Frontal cortex (tissue), 4 donors: ENCODE results near the gene CORIN. TPM values are rescaled to one million over a fixed set of nuclear protein-coding genes. Genes with fewer than 3 reads are reported as not detected.
"Not testable (repeated sequence)": the region's sequence is repeated elsewhere in the genome, so short reads cannot be mapped to it uniquely, and the experiment has no call there.

Experiments used
- DNase-seq, 2 donors: peaks; one replicate each; pipeline ENCODE4 v3.0.0; 2012; ENCODE audit warnings: low spot score in 2 of 2
- FAIRE-seq: peaks from 2 replicates; lab custom pipeline; 2012; peaks lifted over from hg19 to GRCh38; lab: Jason Lieb, UNC
- total RNA-seq: library from RNA; depleted of rRNA; stranded (reverse); fragments of >200 nt; gene quantifications from one replicate; pipeline ENCODE4 v1.2.3, GENCODE V29; 2014
- donor health status: control.
- donor health status: control.
- donor health status: control.

Gene CORIN
- total RNA-seq, 1 donor from 2014 or later, result 0.82 TPM

- FAIRE-seq (no peak), DNase-seq (peak in 1 of 2 donors; percentile 10)
Observed at GRCh38 chr4:47704693-47705325, 133.1 kb downstream of the CORIN start.

GRCh38 chr4:47703956-47704355 is 133.9 kb downstream of the CORIN start:
- FAIRE-seq, result no peak
- DNase-seq, result no peak

GRCh38 chr4:47703008-47703407 is 134.9 kb downstream of the CORIN start:
- DNase-seq, result no peak
- no peak for FAIRE-seq

- no peak for DNase-seq
- no peak for FAIRE-seq
Observed at GRCh38 chr4:47701286-47701685, 136.6 kb downstream of the CORIN start.

- FAIRE-seq (no peak), DNase-seq (no peak)
Observed at GRCh38 chr4:47698837-47699236, 139.0 kb downstream of the CORIN start.

- DNase-seq (no peak), FAIRE-seq (no peak)
Observed at GRCh38 chr4:47696823-47697222, 141.0 kb downstream of the CORIN start.

GRCh38 chr4:47695260-47695659 is 142.6 kb downstream of the CORIN start:
- FAIRE-seq (no peak), DNase-seq (no peak)

GRCh38 chr4:47694322-47694721 is 143.5 kb downstream of the CORIN start:
- FAIRE-seq, result no peak
- no peak for DNase-seq

GRCh38 chr4:47692691-47693090 is 145.2 kb downstream of the CORIN start:
- DNase-seq (no peak), FAIRE-seq (no peak)

GRCh38 chr4:47691757-47692383 is 146.0 kb downstream of the CORIN start:
- not testable (repeated sequence) for FAIRE-seq, DNase-seq

GRCh38 chr4:47690611-47691010 is 147.3 kb downstream of the CORIN start:
- FAIRE-seq (no peak), DNase-seq (no peak)

GRCh38 chr4:47686294-47686872 is 151.5 kb downstream of the CORIN start:
- no peak for DNase-seq
- FAIRE-seq, result no peak

GRCh38 chr4:47675806-47676205 is 162.1 kb downstream of the CORIN start:
- no peak for FAIRE-seq

GRCh38 chr4:47674144-47674543 is 163.7 kb downstream of the CORIN start:
- DNase-seq (no peak), FAIRE-seq (no peak)

More at GRCh38 chr4:47675806-47676205, 162.1 kb downstream of the CORIN start:
- DNase-seq, result no peak

GRCh38 chr4:47672696-47673095 is 165.2 kb downstream of the CORIN start:
- DNase-seq, result no peak
- FAIRE-seq, result no peak

- FAIRE-seq, result no peak
- no peak for DNase-seq
Observed at GRCh38 chr4:47669946-47670345, 167.9 kb downstream of the CORIN start.

- peak; percentile 72 for FAIRE-seq
Observed at GRCh38 chr4:47668810-47669408, 169.0 kb downstream of the CORIN start.

GRCh38 chr4:47668256-47668655 is 169.6 kb downstream of the CORIN start:
- FAIRE-seq (no peak), DNase-seq (no peak)

More at GRCh38 chr4:47668810-47669408, 169.0 kb downstream of the CORIN start:
- peak in 1 of 2 donors; percentile 17 for DNase-seq

- FAIRE-seq (no peak), DNase-seq (no peak)
Observed at GRCh38 chr4:47667552-47667951, 170.3 kb downstream of the CORIN start.

- DNase-seq (no peak), FAIRE-seq (no peak)
Observed at GRCh38 chr4:47664051-47664826, 173.6 kb downstream of the CORIN start.
